ENCODE data around the gene ARID1A.

ARID1A gene

GRCh38 chr1:26771285-26771642, 75.4 kb downstream of the ARID1A start:
- TF ChIP-seq ZFX (IDR thresholded peaks at IDR 0.05) (no peak), CTCF (conservative IDR thresholded peaks at IDR 0.05) (no peak)
- H3K27ac ChIP-seq, result no peak overlapping the region

GRCh38 chr1:26771643-26772321, 76.0 kb downstream of the ARID1A start:
- no peak overlapping the region for H3K27ac ChIP-seq
- no peak for TF ChIP-seq ZFX (IDR thresholded peaks at IDR 0.05)
- no peak for TF ChIP-seq CTCF (conservative IDR thresholded peaks at IDR 0.05)

GRCh38 chr1:26772687-26773086, 76.9 kb downstream of the ARID1A start:
- H3K27ac ChIP-seq, result no peak overlapping the region
- TF ChIP-seq ZFX (IDR thresholded peaks at IDR 0.05) (no peak), CTCF (conservative IDR thresholded peaks at IDR 0.05) (no peak)

GRCh38 chr1:26774462-26774861, 78.6 kb downstream of the ARID1A start:
- H3K27ac ChIP-seq, result no peak overlapping the region
- no peak for TF ChIP-seq ZFX (IDR thresholded peaks at IDR 0.05)
- no peak for TF ChIP-seq CTCF (conservative IDR thresholded peaks at IDR 0.05)

- TF ChIP-seq ZFX (IDR thresholded peaks at IDR 0.05) (no peak), CTCF (conservative IDR thresholded peaks at IDR 0.05) (no peak)
- no peak overlapping the region for H3K27ac ChIP-seq
These were observed 79.9 kb downstream of the ARID1A start for GRCh38 chr1:26775666-26776065.

- H3K27ac ChIP-seq, result no peak overlapping the region
- TF ChIP-seq CTCF (conservative IDR thresholded peaks at IDR 0.05), result no peak
These were observed 83.4 kb downstream of the ARID1A start for GRCh38 chr1:26779098-26779668.

- no peak overlapping the region for H3K27ac ChIP-seq
- no peak for TF ChIP-seq ZFX (IDR thresholded peaks at IDR 0.05)
- no peak for TF ChIP-seq CTCF (conservative IDR thresholded peaks at IDR 0.05)
These were observed 84.6 kb downstream of the ARID1A start for GRCh38 chr1:26780344-26780957.

Data from C4-2B (cell line).